Fibroblast of villous mesenchyme (primary cell): ENCODE measurements around the gene AMIGO3. TPM values are rescaled to one million over a fixed set of nuclear protein-coding genes. Genes with fewer than 3 reads are reported as not detected.
"Not testable (repeated sequence)": the region's sequence is repeated elsewhere in the genome, so short reads cannot be mapped to it uniquely, and the experiment has no call there.

ENCODE experiments used
- DNase-seq: peaks from one replicate; pipeline ENCODE4 v3.0.0-alpha.2; 2010; ENCODE audit warnings: low read depth
- H3K4me3 ChIP-seq: 2 replicates; pipeline ENCODE4 v1.5.1; 2011; ENCODE audit warnings: low read depth, mild to moderate bottlenecking, low read length
- total RNA-seq: library from RNA; depleted of rRNA; stranded (reverse); fragments of >200 nt; gene quantifications from 2 replicates; pipeline ENCODE4 v1.2.3, GENCODE V29; 2012
- TF ChIP-seq, protein P1 (sequence below): IDR thresholded peaks from 2 replicates; pipeline ENCODE4 v1.5.1; 2012; ENCODE audit warnings: low read depth, mild to moderate bottlenecking, low read length; ENCODE audit not compliant: insufficient read depth

AMIGO3 gene
- total RNA-seq, 1 donor, result 0.43 TPM

DNA sequence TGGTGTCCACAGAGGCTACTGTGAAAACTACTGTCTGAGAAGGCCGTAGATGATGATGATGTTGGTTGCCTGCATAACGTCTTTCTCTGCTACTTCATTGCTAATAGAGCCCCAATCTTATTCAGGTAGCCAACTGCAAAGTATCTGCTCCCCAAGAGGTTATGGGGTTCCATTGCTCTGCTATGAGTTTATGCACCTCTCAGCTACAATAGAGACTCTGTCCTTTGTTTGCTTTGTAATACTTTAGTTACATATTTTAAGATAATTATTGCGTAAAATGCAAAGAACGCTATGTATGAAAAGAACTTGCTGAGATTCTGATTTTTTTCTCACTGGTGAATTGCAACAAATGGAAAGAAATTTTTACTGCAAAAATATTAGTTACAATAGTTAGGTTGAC is 32.0 kb upstream of the AMIGO3 start:
- TF ChIP-seq, protein P1, sequence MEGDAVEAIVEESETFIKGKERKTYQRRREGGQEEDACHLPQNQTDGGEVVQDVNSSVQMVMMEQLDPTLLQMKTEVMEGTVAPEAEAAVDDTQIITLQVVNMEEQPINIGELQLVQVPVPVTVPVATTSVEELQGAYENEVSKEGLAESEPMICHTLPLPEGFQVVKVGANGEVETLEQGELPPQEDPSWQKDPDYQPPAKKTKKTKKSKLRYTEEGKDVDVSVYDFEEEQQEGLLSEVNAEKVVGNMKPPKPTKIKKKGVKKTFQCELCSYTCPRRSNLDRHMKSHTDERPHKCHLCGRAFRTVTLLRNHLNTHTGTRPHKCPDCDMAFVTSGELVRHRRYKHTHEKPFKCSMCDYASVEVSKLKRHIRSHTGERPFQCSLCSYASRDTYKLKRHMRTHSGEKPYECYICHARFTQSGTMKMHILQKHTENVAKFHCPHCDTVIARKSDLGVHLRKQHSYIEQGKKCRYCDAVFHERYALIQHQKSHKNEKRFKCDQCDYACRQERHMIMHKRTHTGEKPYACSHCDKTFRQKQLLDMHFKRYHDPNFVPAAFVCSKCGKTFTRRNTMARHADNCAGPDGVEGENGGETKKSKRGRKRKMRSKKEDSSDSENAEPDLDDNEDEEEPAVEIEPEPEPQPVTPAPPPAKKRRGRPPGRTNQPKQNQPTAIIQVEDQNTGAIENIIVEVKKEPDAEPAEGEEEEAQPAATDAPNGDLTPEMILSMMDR, result no peak
- H3K4me3 ChIP-seq, result no peak overlapping the region
- no peak for DNase-seq

- no peak overlapping the region for H3K4me3 ChIP-seq
- TF ChIP-seq, protein P1, result no peak
- DNase-seq, result no peak
Measured at GRCh38 chr3:49750056-49750455, 30.6 kb upstream of the AMIGO3 start.

DNA sequence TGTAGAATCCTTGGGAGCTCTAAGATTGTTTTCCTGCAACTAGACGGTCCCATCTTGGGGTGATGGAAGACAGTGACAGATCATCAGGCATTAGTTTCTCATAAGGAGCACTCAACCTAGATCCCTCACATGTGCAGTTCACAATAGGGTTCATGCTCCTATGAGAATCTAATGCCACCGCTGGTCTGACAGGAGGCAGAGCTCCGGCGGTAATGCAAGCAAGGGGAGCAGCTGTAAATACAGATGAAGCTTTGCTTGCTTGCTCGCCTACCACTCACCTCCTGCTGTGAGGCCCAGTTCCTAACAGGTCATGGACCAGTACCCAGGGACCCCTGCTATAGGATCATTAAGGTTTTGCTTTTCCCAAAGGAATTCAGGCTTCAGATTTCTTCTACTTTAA is 29.4 kb upstream of the AMIGO3 start:
- H3K4me3 ChIP-seq, DNase-seq: not testable (repeated sequence)

DNA sequence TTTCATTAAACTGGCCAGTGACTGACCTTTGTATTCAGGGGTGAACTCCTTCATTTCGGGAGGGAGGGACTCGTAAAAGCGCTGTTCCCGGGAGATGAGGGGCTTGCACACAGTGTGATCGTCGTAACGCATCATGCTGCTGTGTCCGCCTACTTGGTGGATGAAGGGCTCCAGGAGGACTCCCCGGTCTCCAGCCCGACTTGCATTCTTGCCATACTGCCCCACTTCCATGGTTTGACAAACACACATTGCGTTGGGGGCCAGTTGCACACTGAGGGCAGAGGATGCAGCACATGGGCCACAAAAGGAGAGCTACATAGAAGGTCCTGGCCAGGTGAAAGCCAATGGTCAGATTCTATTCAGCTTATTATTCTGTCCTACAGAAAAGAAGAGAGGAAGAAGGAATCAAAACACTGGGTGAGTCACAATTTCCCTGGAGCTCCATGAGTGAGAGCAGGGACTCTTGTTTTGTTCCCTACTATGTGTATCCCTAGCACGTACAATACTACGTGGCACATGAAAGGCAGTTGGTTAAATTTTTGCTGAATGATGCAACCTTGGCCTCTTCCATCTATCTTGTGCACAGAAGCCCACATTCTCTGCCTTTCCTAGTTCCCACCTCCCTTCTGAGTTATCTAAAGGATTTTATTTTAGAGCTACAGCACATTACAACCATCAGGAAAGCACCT is 28.5 kb upstream of the AMIGO3 start:
- peak; percentile 80 for DNase-seq
- H3K4me3 ChIP-seq, result no peak overlapping the region
- TF ChIP-seq, protein P1, result no peak

- H3K4me3 ChIP-seq, result no peak overlapping the region
- DNase-seq, result peak; percentile 50
- TF ChIP-seq, protein P1, result no peak
Measured at GRCh38 chr3:49745986-49746385, 26.5 kb upstream of the AMIGO3 start.

DNA sequence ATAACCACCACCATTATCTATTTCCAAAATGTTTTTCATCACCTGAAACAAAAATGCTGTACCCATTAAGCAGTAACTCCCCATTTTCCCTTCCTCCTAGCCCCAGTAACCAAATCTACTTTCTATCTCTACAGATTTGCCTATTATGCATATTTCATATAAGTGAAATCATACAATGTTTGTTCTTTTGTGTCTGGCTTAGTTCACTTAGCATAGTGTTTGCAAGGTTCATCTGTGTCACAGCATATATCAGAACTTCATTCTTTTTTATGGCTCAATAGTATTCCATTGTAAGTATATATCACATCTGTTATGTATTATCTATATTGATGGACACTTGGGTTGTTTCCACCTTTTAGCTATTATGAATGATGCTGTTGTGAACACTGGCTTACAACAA is 20.9 kb upstream of the AMIGO3 start:
- TF ChIP-seq, protein P1, result no peak
- H3K4me3 ChIP-seq, result no peak overlapping the region
- DNase-seq, result no peak

DNA sequence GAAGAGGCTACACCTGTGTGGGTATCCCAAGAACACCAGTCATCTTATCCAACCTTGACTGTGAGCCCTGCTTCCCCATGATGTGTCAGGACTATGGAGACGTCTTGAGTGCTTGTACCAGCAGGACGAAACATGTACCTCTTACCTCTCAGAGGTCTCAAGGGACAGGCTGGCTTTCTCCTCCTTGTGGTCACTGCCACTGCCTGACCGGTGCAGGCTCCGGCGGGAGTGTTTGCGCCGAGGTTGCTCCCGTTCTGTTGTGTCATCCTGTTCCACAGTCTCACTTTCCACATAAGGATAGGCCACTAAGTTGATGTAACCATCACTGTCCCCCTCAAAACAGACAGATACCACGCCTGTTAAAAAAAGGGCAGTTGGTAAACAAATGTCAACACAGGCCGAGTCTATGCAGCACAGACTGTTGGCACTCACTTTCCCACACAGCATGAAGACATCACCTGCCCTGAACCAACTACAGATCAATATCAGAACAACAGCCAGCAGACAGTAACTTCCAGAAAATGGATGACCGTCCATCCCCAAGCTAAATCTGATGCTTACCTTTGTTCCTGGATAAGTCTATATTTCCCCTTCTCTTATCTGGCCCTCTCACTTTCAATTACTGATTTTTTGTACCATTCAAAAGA is 18.7 kb upstream of the AMIGO3 start:
- TF ChIP-seq, protein P1, result no peak
- H3K4me3 ChIP-seq, result no peak overlapping the region
- no peak for DNase-seq
